Adrenal gland (tissue), 12 donors: Measurements from ENCODE around the gene KCNJ6. TPM values are rescaled to one million over a fixed set of nuclear protein-coding genes. Genes with fewer than 3 reads are reported as not detected.

Experiments used
- DNase-seq, 7 donors: peaks; one replicate each; pipeline ENCODE4 v3.0.0-alpha.2; 2019 to 2020
- H3K27ac ChIP-seq, 5 donors: fragments of 200-600 bp; sonication (generic) in 4 of 5; 1 replicate in 3 of 5; 2 replicates in 2 of 5; pipeline versions ENCODE4 v1.5.1 to v1.8.0; 2016 to 2020; ENCODE audit warnings: mild to moderate bottlenecking in 1 of 5
- H3K27me3 ChIP-seq: fragments of 200-600 bp; 2 replicates; pipeline ENCODE4 v1.8.0; 2021
- H3K36me3 ChIP-seq, 2 donors: fragments of 200-600 bp; replicated peaks in 1 of 2; 1 replicate in 1 of 2; 2 replicates in 1 of 2; pipeline versions ENCODE4 v1.5.1 to v1.8.0; 2018 to 2022
- H3K4me1 ChIP-seq, 2 donors: fragments of 200-600 bp; replicated peaks in 1 of 2; 1 replicate in 1 of 2; 2 replicates in 1 of 2; pipeline versions ENCODE4 v1.5.1 to v1.8.0; 2018 to 2021
- H3K4me3 ChIP-seq, 4 donors: fragments of 200-600 bp; sonication (generic) in 3 of 4; one replicate each; pipeline ENCODE4 v1.5.1; 2016 to 2018
- H3K9me3 ChIP-seq, 3 donors: fragments of 200-600 bp; sonication (generic) in 1 of 3; replicated peaks in 1 of 3; 1 replicate in 2 of 3; 2 replicates in 1 of 3; pipeline versions ENCODE4 v1.5.1 to v1.8.0; 2016 to 2021
- POLR2A ChIP-seq, 2 donors: fragments of 450-650 bp; IDR thresholded peaks; one replicate each; pipeline ENCODE4 v1.6.1; 2017; ENCODE audit warnings: antibody characterized with exemption in 2 of 2, mild to moderate bottlenecking in 2 of 2, moderate library complexity in 1 of 2
- WGBS, 4 donors: extraction: QIAGEN DNeasy Blood & Tissue Kit in 2 of 4; methylation state at CpG; one replicate each; pipeline versions ENCODE4 v1.1.5 to v1.1.7; 2013 to 2017; 5-methylcytosine and 5-hydroxymethylcytosine counted together
- intact Hi-C, 2 donors: fragments of 100-400 bp; cut with DNase I; formaldehyde crosslinking; loops; one replicate each; pipeline versions ENCODE4 v1.14.1 to v1.15.0; 2022 to 2023
- polyA plus RNA-seq, 3 donors: library from polyadenylated mRNA; stranded (reverse); fragments of 200-250 nt in 2 of 3; fragments of 350-450 nt in 1 of 3; fragmentation: Illumina TruSeq in 1 of 3; extraction: RNeasy Lipid Tissue Mini Kit (QIAGEN cat#74804) in 1 of 3; gene quantifications; one replicate each; pipeline ENCODE4 v1.2.3, GENCODE V29; 2013 to 2014
- total RNA-seq, 9 donors: library from RNA; depleted of rRNA in 4 of 9; stranded (reverse); fragments of >200 nt in 4 of 9; fragments of 120-200 nt in 1 of 9; fragmentation: NEBNext Ultra II Directional in 1 of 9; extraction: Animal tissue kit (Norgen Biotek cat#: 25700) in 1 of 9; gene quantifications; one replicate each; pipeline versions ENCODE4 v1.1.0 to v1.2.4, GENCODE V29; 2013 to 2023
- TF ChIP-seq, protein P1 (sequence below), 6 experiments: fragments of 450-650 bp in 4 of 6; fragments of 200-600 bp in 2 of 6; sonication (generic) in 1 of 6; IDR thresholded peaks; 1 replicate in 5 of 6; 2 replicates in 1 of 6; pipeline versions ENCODE4 v1.5.1 to v1.8.0; 2016 to 2021; ENCODE audit warnings: antibody characterized with exemption in 6 of 6, mild to moderate bottlenecking in 2 of 6, moderate library complexity in 1 of 6
- donor health status: healthy with polysubstance abuse.
- donor health status: Bipolar disorder and iron deficiency.
- donor health status: DM: yes; HTN: yes; CAD: no.
- donor health status: DM: no; HTN: no; CAD: no.
- donor health status: DM: no; HTN: no; CAD: no.
- donor health status: DM: yes; HTN: yes; CAD: no.

The KCNJ6 gene
- total and polyA plus RNA-seq, 12 donors = 0.03 to 0.60 (median 0.07) TPM; not detected in 4

GRCh38 chr21:37751268-37751975, 164.8 kb downstream of the KCNJ6 start:
- H3K36me3 ChIP-seq = no peaks in the 10 kb centered on the region
- H3K4me3 ChIP-seq = no peak overlapping the region
- TF ChIP-seq POLR2A (IDR thresholded peaks at IDR 0.05) = no peak
- TF ChIP-seq, protein P1, sequence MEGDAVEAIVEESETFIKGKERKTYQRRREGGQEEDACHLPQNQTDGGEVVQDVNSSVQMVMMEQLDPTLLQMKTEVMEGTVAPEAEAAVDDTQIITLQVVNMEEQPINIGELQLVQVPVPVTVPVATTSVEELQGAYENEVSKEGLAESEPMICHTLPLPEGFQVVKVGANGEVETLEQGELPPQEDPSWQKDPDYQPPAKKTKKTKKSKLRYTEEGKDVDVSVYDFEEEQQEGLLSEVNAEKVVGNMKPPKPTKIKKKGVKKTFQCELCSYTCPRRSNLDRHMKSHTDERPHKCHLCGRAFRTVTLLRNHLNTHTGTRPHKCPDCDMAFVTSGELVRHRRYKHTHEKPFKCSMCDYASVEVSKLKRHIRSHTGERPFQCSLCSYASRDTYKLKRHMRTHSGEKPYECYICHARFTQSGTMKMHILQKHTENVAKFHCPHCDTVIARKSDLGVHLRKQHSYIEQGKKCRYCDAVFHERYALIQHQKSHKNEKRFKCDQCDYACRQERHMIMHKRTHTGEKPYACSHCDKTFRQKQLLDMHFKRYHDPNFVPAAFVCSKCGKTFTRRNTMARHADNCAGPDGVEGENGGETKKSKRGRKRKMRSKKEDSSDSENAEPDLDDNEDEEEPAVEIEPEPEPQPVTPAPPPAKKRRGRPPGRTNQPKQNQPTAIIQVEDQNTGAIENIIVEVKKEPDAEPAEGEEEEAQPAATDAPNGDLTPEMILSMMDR (IDR thresholded peaks at IDR 0.05) = no peak
- WGBS, 4 donors = 56 to 68% (median 62%) methylated on average over 10 of the region's 10 CpGs
- no peaks in the 10 kb centered on the region for H3K9me3 ChIP-seq
- intact Hi-C loops = no loop called here
- peaks cover 4% of the 10 kb centered on the region for H3K27me3 ChIP-seq
- H3K4me1 ChIP-seq = no peaks in the 10 kb centered on the region
- no peak overlapping the region for H3K27ac ChIP-seq
- no peak for DNase-seq

DNA sequence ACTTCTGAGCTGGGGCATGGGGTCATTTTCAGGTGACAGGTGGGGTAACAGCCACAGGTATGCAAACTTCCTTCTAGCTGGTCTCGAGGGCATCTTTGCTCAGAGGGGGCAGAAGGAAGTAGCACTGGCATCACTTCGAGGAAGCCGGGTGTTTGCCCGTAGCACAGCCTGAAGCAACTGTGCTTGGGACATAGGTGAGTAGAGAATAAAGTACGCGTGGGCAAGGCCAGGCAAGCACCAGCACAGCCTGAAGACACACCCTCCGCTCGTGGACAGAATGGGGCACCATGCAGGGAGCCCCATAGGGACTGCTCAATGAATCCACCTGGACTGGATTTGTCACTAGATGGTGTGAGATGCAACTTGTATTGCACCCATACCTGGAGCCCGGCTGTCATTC, 167.1 kb downstream of the KCNJ6 start:
- Histone ChIP-seq H3K36me3 (no peaks in the 10 kb centered on the region), H3K27me3 (peaks cover 4% of the 10 kb centered on the region), H3K9me3 (no peaks in the 10 kb centered on the region), H3K4me3 (no peak overlapping the region), H3K27ac (no peak overlapping the region), H3K4me1 (no peaks in the 10 kb centered on the region)
- intact Hi-C loops = no loop called here
- TF ChIP-seq, protein P1 (IDR thresholded peaks at IDR 0.05) = no peak
- TF ChIP-seq POLR2A (IDR thresholded peaks at IDR 0.05) = no peak
- no peak for DNase-seq
- 73 to 79% (median 75%) methylated on average over 7 to 9 of the region's 9 CpGs for WGBS, 4 donors

DNA sequence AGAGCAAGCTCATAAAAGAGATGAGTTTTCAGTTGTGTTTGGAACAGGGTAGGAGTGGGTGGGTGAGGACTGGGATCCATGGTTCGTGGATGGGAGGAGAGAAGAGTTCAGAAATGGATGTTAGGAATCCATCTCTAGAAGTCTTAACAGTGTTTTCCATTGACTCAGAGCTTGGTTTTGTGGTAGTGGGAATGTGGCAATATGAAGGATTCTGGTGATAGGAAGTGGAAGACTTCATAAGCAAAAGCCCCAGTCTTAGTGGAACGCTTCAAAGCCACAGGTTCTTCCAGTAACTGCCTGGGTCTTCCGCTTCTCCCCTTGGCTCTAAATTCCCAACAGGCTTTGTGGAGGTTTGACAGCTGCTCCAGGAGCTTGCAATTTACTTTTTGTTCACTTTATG, 167.9 kb downstream of the KCNJ6 start:
- no peak for DNase-seq
- WGBS, 4 donors = 69 to 86% (median 80%) methylated on average over 3 of the region's 3 CpGs
- no peaks in the 10 kb centered on the region for H3K4me1 ChIP-seq
- intact Hi-C loops = no loop called here
- no peak overlapping the region for H3K27ac ChIP-seq
- H3K4me3 ChIP-seq = no peak overlapping the region
- TF ChIP-seq POLR2A (IDR thresholded peaks at IDR 0.05) = no peak
- TF ChIP-seq, protein P1 (IDR thresholded peaks at IDR 0.05) = no peak
- H3K36me3 ChIP-seq = no peaks in the 10 kb centered on the region
- peaks cover 4% of the 10 kb centered on the region for H3K27me3 ChIP-seq
- no peaks in the 10 kb centered on the region for H3K9me3 ChIP-seq

- WGBS, 4 donors = 78 to 91% (median 83%) methylated on average over 2 of the region's 2 CpGs
- Histone ChIP-seq H3K9me3 (no peaks in the 10 kb centered on the region), H3K4me1 (no peaks in the 10 kb centered on the region), H3K27me3 (peaks cover 2% of the 10 kb centered on the region), H3K4me3 (no peak overlapping the region), H3K27ac (no peak overlapping the region), H3K36me3 (no peaks in the 10 kb centered on the region)
- intact Hi-C loops = no loop called here
- DNase-seq = no peak
- TF ChIP-seq, protein P1 (IDR thresholded peaks at IDR 0.05) = no peak
- no peak for TF ChIP-seq POLR2A (IDR thresholded peaks at IDR 0.05)
These were observed 169.4 kb downstream of the KCNJ6 start for GRCh38 chr21:37746849-37747248.
